Activated naive CD4-positive, alpha-beta T cell treated with Interleukin-2 at 50 U/mL for 16 hours (primary cell): ENCODE data around the gene ZC3H12D.

Source experiments
- DNase-seq: peaks from one replicate; pipeline ENCODE4 v3.0.0-alpha.2; 2020

The ZC3H12D gene

DNA sequence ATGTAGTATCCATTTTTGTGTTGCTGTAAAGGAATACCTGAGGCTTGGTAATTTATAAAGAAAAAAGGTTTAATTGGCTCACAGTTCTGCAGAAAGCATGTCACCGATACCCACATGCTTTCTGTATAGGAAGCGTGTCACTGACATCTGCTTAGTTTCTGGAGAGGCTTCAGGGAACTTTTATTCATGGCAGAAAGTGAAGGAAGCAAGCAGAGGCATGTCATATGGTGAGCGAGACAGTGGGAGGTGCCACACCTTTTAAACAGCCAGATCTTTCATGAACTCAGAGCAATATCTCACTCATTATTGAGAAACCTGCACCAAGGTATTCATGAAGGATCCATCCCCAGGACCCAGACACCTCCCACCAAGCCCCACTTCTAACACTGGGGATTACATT, 81.3 kb downstream of the ZC3H12D start:
- no peak for DNase-seq

DNA sequence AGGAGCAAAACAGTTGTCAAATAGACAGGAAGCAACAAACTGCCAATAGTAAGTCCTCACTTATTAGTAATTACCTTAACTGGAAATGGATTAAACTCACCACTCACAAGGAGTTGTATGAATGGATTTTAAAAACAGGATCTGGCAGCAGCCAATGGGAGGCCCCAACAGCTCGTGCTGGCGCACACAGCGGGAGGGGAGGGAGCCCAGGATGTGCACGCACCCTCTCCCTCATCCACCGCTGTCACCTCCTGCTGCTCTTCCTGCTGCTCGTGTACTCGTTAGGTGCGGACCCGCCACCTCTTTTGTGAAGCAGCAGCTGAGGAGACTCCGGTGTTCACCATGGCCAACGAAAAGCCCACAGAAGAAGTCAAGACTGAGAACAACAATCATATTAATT, 84.8 kb downstream of the ZC3H12D start, which contains the start of gene SUMO4:
TSS of gene SUMO4 (plus strand) at position 213 of the 400 bp plus-strand sequence. CDS start at position 343, 130 bp downstream.
- DNase-seq = no peak

DNA sequence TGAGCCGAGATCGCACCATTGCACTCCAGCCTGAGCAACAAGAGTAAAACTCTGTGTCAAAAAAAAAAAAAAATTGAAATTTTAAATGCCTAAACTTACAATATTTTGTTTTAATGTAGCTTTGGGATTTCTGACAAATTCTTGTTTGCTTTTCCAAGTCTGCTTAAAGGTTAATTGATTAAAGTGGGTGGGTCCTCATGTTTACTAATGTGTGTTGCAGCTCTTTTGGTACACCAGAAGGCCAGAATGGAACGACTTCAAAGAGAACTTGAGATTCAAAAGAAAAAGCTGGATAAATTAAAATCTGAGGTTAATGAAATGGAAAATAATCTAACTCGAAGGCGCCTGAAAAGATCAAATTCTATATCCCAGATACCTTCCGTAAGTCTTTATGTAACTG, 87.4 kb downstream of the ZC3H12D start:
- no peak for DNase-seq
